B cell (primary cell): ENCODE measurements around the gene FOXE1.

ENCODE experiments used
- CTCF ChIP-seq: fragments of 200-600 bp; IDR thresholded peaks from one replicate; pipeline ENCODE4 v1.8.0; 2022; ENCODE audit warnings: antibody characterized with exemption, mild to moderate bottlenecking
- EZH2 ChIP-seq: IDR thresholded peaks from 2 replicates; pipeline ENCODE4 v1.6.1; 2012; ENCODE audit warnings: borderline replicate concordance, low read depth, mild to moderate bottlenecking, moderate library complexity, low read length; ENCODE audit not compliant: insufficient read depth, poor library complexity, severe bottlenecking

- TF ChIP-seq EZH2: no peak
- TF ChIP-seq CTCF: no peak
These were observed 40.0 kb upstream of the FOXE1 start for GRCh38 chr9:97813072-97813471.
